ENCODE measurements around the gene ATP6V1E1. TPM values are rescaled to one million over a fixed set of nuclear protein-coding genes. Genes with fewer than 3 reads are reported as not detected.
A peak's percentile ranks its signal among the peaks of the same experiment; 100 is the strongest.

The ATP6V1E1 gene
- total RNA-seq, 1 experiment from 2014 or later: 89.2 TPM

DNA sequence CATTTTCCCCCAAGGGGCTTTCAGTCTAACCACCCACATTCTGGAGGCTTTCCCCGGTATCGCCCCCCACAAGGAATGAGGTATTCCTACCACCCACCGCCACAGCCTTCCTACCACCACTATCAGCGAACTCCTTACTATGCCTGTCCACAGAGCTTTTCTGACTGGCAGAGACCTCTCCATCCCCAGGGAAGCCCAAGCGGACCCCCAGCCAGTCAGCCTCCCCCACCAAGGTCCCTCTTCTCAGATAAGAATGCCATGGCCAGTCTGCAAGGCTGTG, 79.9 kb downstream of the ATP6V1E1 start:
- H3K27ac Mint-ChIP-seq: peak overlapping the region in 2 of 3 experiments; percentile 35 to 86; a peak in 3 of 7 replicates
- H2AFZ ChIP-seq (ENCODE audit: low read length): no peak overlapping the region
- no CpG with 5 or more reads among the region's 5 CpGs for WGBS (ENCODE audit: extremely low coverage, insufficient read length, low lambda C conversion rate)
- no peak overlapping the region for H2BK15ac ChIP-seq (ENCODE audit: low read depth, low read length)
- no peak overlapping the region for H3K23ac ChIP-seq (ENCODE audit: insufficient read length, low read depth, low read length)
- H3K9ac ChIP-seq (ENCODE audit: extremely low read depth, insufficient read length, low read length): no peak overlapping the region
- H3K27ac ChIP-seq (ENCODE audit: insufficient read length, low read depth, low read length): no peak overlapping the region
- no peaks in the 10 kb centered on the region for H3K9me3 ChIP-seq (ENCODE audit: control insufficient read depth, low read depth, low read length)
- no peak overlapping the region for H2BK12ac ChIP-seq (ENCODE audit: insufficient read length, low read depth, low read length)
- H3K14ac ChIP-seq (ENCODE audit: insufficient read depth, low read length): no peak overlapping the region
- no peaks in the 10 kb centered on the region for H3K79me1 ChIP-seq (ENCODE audit: insufficient read depth, low read depth, low read length, poor library complexity, severe bottlenecking)
- H2BK20ac ChIP-seq (ENCODE audit: low read depth, low read length, poor library complexity, severe bottlenecking): no peak overlapping the region
- no peak overlapping the region for H4K5ac ChIP-seq (ENCODE audit: insufficient read length, low read depth, low read length)
- TF ChIP-seq, protein P1, sequence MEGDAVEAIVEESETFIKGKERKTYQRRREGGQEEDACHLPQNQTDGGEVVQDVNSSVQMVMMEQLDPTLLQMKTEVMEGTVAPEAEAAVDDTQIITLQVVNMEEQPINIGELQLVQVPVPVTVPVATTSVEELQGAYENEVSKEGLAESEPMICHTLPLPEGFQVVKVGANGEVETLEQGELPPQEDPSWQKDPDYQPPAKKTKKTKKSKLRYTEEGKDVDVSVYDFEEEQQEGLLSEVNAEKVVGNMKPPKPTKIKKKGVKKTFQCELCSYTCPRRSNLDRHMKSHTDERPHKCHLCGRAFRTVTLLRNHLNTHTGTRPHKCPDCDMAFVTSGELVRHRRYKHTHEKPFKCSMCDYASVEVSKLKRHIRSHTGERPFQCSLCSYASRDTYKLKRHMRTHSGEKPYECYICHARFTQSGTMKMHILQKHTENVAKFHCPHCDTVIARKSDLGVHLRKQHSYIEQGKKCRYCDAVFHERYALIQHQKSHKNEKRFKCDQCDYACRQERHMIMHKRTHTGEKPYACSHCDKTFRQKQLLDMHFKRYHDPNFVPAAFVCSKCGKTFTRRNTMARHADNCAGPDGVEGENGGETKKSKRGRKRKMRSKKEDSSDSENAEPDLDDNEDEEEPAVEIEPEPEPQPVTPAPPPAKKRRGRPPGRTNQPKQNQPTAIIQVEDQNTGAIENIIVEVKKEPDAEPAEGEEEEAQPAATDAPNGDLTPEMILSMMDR (conservative IDR thresholded peaks at IDR 0.05): no peak
- no peaks in the 10 kb centered on the region; a peak in 1 of 5 replicates for H3K9me3 Mint-ChIP-seq
- H3K18ac ChIP-seq (ENCODE audit: insufficient read length, low read depth, low read length): no peak overlapping the region
- DNase-seq: no peak
- no peak overlapping the region for H4K8ac ChIP-seq (replicated peaks; ENCODE audit: insufficient read length, low read depth, low read length)
- H3K56ac ChIP-seq (ENCODE audit: insufficient read length, low read depth, low read length): no peak overlapping the region
- H3K27me3 ChIP-seq (ENCODE audit: insufficient read depth, low read length): no peaks in the 10 kb centered on the region
- H3K23me2 ChIP-seq (ENCODE audit: insufficient read length, low read depth, low read length, poor library complexity, severe bottlenecking): no peaks in the 10 kb centered on the region
- no peak overlapping the region for H4K91ac ChIP-seq (ENCODE audit: insufficient read length, low read depth, low read length)
- no peaks in the 10 kb centered on the region for H3K4me1 ChIP-seq (ENCODE audit: insufficient read depth, low read length)
- no peaks in the 10 kb centered on the region for H3K4me1 Mint-ChIP-seq
- no peak overlapping the region for H2AK5ac ChIP-seq (ENCODE audit: insufficient read length, low read length)
- H2BK120ac ChIP-seq (ENCODE audit: low read depth, low read length, poor library complexity, severe bottlenecking): no peak overlapping the region
- no peak overlapping the region for H3K4me2 ChIP-seq (ENCODE audit: insufficient read depth, insufficient read length, low read length)
- no peaks in the 10 kb centered on the region for H4K20me1 ChIP-seq (ENCODE audit: control insufficient read depth, insufficient read depth, insufficient read length)
- H3T11ph ChIP-seq (ENCODE audit: low read length): no peak overlapping the region
- H3K27me3 Mint-ChIP-seq (ENCODE audit: low read depth): no peaks in the 10 kb centered on the region
- peaks cover 60 to 90% (median 76%) of the 10 kb centered on the region in 3 experiments for H3K36me3 Mint-ChIP-seq (ENCODE audit: insufficient read depth in 1 of 3, low read depth in 3 of 3)
- H3K4ac ChIP-seq (ENCODE audit: low read depth, low read length): no peak overlapping the region
- no peaks in the 10 kb centered on the region for H3K79me2 ChIP-seq (ENCODE audit: insufficient read depth, low read length)
- no peak overlapping the region for H2BK5ac ChIP-seq (ENCODE audit: insufficient read length, low read length)
- no peak overlapping the region for H3K4me3 Mint-ChIP-seq
